NCI-H1694 treated with DMSO at 0.1 percent for 48 hours (cell line): Measurements from ENCODE around the gene TBC1D3.
"Not testable (repeated sequence)": the region's sequence is repeated elsewhere in the genome, so short reads cannot be mapped to it uniquely, and the experiment has no call there.

ENCODE experiments used
- DNase-seq: peaks from one replicate; lab custom pipeline; 2025; lab: John Stamatoyannopoulos, UW

TBC1D3 gene

GRCh38 chr17:38192455-38192854, at the start of gene TBC1D3:
Gene TBC1D3, minus strand, starts transcription at chr17:38192555. Its CDS starts 1,526 bp downstream, at chr17:38191029.
- DNase-seq, result not testable (repeated sequence)

- not testable (repeated sequence) for DNase-seq
These were observed 40.4 kb upstream of the TBC1D3 start for GRCh38 chr17:38232790-38233189.

GRCh38 chr17:38225844-38226495, 33.6 kb upstream of the TBC1D3 start:
- not testable (repeated sequence) for DNase-seq

GRCh38 chr17:38220867-38221266, 28.5 kb upstream of the TBC1D3 start:
- DNase-seq, result not testable (repeated sequence)

- not testable (repeated sequence) for DNase-seq
These were observed 7.9 kb upstream of the TBC1D3 start for GRCh38 chr17:38200271-38200670.

- DNase-seq, result not testable (repeated sequence)
These were observed 57.5 kb downstream of the TBC1D3 start for GRCh38 chr17:38134860-38135259.
